K562 (cell line): ENCODE measurements around the gene SERPIND1. TPM values are rescaled to one million over a fixed set of nuclear protein-coding genes. Genes with fewer than 3 reads are reported as not detected.

Source experiments
- ATAC-seq: fragments of 200-7000 bp; cut with Tn5 transposase; 3 replicates; pipeline ENCODE4 v1.9.1; 2020; ENCODE audit warnings: moderate library complexity
- BruUV-seq: library from RNA; stranded (reverse); fragments of 400-500 nt; replicated peaks from 2 replicates; lab custom pipeline; 2021; lab: Mats Ljungman, UMichigan
- CTCF ChIA-PET: fragments of 300-600 bp; formaldehyde crosslinking; extraction: SDS; loops from one replicate; lab custom pipeline; 2021; ENCODE audit warnings: low intra/inter-chr PET ratio; lab: Yijun Ruan, JAX
- POLR2A ChIA-PET: fragments of 300-600, 350-650 bp; sonication (Branson Sonifier 250); formaldehyde crosslinking; extraction: SDS; loops from one replicate; lab custom pipeline; 2021; ENCODE audit warnings: antibody characterized with exemption, inconsistent platforms; lab: Yijun Ruan, JAX
- DNase-seq, 4 experiments: peaks; one replicate each; pipeline versions ENCODE4 v3.0.0 to v3.0.0-alpha.2; 2011 to 2018; ENCODE audit warnings: low spot score in 3 of 4, mixed read lengths in 3 of 4; ENCODE audit errors: extremely low read depth in 1 of 4
- FAIRE-seq: peaks from 2 replicates; lab custom pipeline; 2011; peaks lifted over from hg19 to GRCh38; lab: Jason Lieb, UNC
- H2AFZ ChIP-seq: 2 replicates; pipeline ENCODE4 v1.6.0; 2011; ENCODE audit warnings: low read depth, low read length, control low read depth, inconsistent platforms
- H3K27ac ChIP-seq: fragments of 200-600 bp; 3 replicates; pipeline ENCODE4 v1.8.0; 2011; ENCODE audit warnings: low read depth, mild to moderate bottlenecking, control low read depth, inconsistent platforms, low read length, moderate library complexity, mixed read lengths; ENCODE audit errors: extremely low read depth
- H3K27me3 ChIP-seq, 2 experiments: fragments of 300-600 bp in 1 of 2; 2 replicates in 1 of 2; 3 replicates in 1 of 2; pipeline versions ENCODE4 v1.6.0 to v1.8.0; 2011; ENCODE audit warnings: inconsistent platforms in 2 of 2, low read length in 2 of 2, mild to moderate bottlenecking in 1 of 2, mixed read lengths in 1 of 2, moderate library complexity in 1 of 2; ENCODE audit not compliant: control insufficient read depth in 2 of 2, insufficient read depth in 2 of 2
- H3K36me3 ChIP-seq: fragments of 300-600 bp; 3 replicates; pipeline ENCODE4 v1.8.0; 2011; ENCODE audit warnings: mild to moderate bottlenecking, low read length, inconsistent platforms; ENCODE audit not compliant: control insufficient read depth, insufficient read depth
- H3K4me1 ChIP-seq, 2 experiments: fragments of 200-600 bp in 1 of 2; replicated peaks in 1 of 2; 2 replicates in 1 of 2; 3 replicates in 1 of 2; pipeline versions ENCODE4 v1.5.1 to v1.8.0; 2011; ENCODE audit warnings: inconsistent platforms in 2 of 2, low read length in 2 of 2, mild to moderate bottlenecking in 1 of 2, mixed read lengths in 1 of 2, moderate library complexity in 1 of 2; ENCODE audit not compliant: control insufficient read depth in 2 of 2, insufficient read depth in 2 of 2
- H3K4me2 ChIP-seq: 2 replicates; pipeline ENCODE4 v1.6.1; 2011; ENCODE audit warnings: low read length, control low read depth, inconsistent platforms, mixed read lengths; ENCODE audit not compliant: insufficient read depth
- H3K4me3 ChIP-seq: fragments of 200-600 bp; sonication (generic), shearing (Covaris generic); 2 replicates; pipeline ENCODE4 v1.5.1; 2016; ENCODE audit warnings: control low read depth, inconsistent platforms
- H3K79me2 ChIP-seq: fragments of 200-600 bp; 3 replicates; pipeline ENCODE4 v1.8.0; 2011; ENCODE audit warnings: low read length, inconsistent platforms; ENCODE audit not compliant: control insufficient read depth, insufficient read depth
- H3K9ac ChIP-seq, 2 experiments: 2 replicates each; pipeline versions ENCODE4 v1.6.0 to v1.6.1; 2011; ENCODE audit warnings: low read depth in 2 of 2, low read length in 2 of 2, control low read depth in 1 of 2, inconsistent platforms in 1 of 2, mild to moderate bottlenecking in 1 of 2, mixed read lengths in 1 of 2; ENCODE audit not compliant: insufficient read depth in 1 of 2
- H3K9me1 ChIP-seq: one replicate; pipeline ENCODE4 v1.6.0; 2011; ENCODE audit warnings: inconsistent platforms, mild to moderate bottlenecking, low read length, moderate library complexity; ENCODE audit not compliant: control insufficient read depth, insufficient read depth
- H3K9me3 ChIP-seq: replicated peaks from 2 replicates; pipeline ENCODE4 v1.5.1; 2011; ENCODE audit warnings: low read depth, low read length, inconsistent platforms; ENCODE audit not compliant: control insufficient read depth, insufficient read depth
- H4K20me1 ChIP-seq: replicated peaks from 2 replicates; pipeline ENCODE4 v1.6.1; 2011; ENCODE audit warnings: low read length, inconsistent platforms, mixed read lengths; ENCODE audit not compliant: control insufficient read depth, insufficient read depth
- ETV6 ChIP-seq, 3 experiments: fragments of 150-350 bp in 1 of 3; sonication (generic) in 1 of 3; formaldehyde crosslinking in 1 of 3; IDR thresholded peaks; 2 replicates each; pipeline versions ENCODE4 v1.6.1 to v1.8.0; 2014 to 2022; ENCODE audit warnings: borderline replicate concordance in 2 of 3, low read depth in 2 of 3, antibody characterized with exemption in 1 of 3, low read length in 1 of 3, mild to moderate bottlenecking in 1 of 3, missing genetic modification reagents in 1 of 3
- FOXK1 ChIP-seq: sonication (generic); formaldehyde crosslinking; IDR thresholded peaks from 2 replicates; pipeline ENCODE4 v1.8.0; 2022; ENCODE audit warnings: missing genetic modification reagents, mild to moderate bottlenecking, borderline replicate concordance
- GABPA ChIP-seq: fragments of 200-800 bp; sonication (Bioruptor generic); conservative IDR thresholded peaks from 2 replicates; pipeline ENCODE4 v1.6.1; 2016; ENCODE audit warnings: low read depth, missing genetic modification characterization, missing compliant biosample characterization
- HCFC1 ChIP-seq: IDR thresholded peaks from 2 replicates; pipeline ENCODE4 v1.6.1; 2012; ENCODE audit warnings: low read depth, low read length, improper control_type of control experiment
- MYC ChIP-seq, 2 experiments: fragments of 250-450 bp in 1 of 2; sonication (Bioruptor Pico) in 1 of 2; IDR thresholded peaks; 2 replicates each; pipeline versions ENCODE4 v1.5.1 to v1.6.1; 2012 to 2021; ENCODE audit warnings: low read depth in 2 of 2, borderline replicate concordance in 1 of 2, improper control_type of control experiment in 1 of 2, low read length in 1 of 2, mild to moderate bottlenecking in 1 of 2, moderate library complexity in 1 of 2
- NR4A1 ChIP-seq, 2 experiments: fragments of 250-450 bp in 1 of 2; fragments of 450-650 bp in 1 of 2; sonication (Bioruptor Pico) in 1 of 2; IDR thresholded peaks; 2 replicates each; pipeline versions ENCODE4 v1.4.0 to v1.6.1; 2016 to 2020; ENCODE audit warnings: mild to moderate bottlenecking in 2 of 2, missing compliant biosample characterization in 1 of 2, missing genetic modification characterization in 1 of 2, moderate library complexity in 1 of 2
- POLR2AphosphoS5 ChIP-seq: IDR thresholded peaks from 2 replicates; pipeline ENCODE4 v1.6.1; 2011; ENCODE audit warnings: mild to moderate bottlenecking, low read depth, low read length, moderate library complexity; ENCODE audit not compliant: control insufficient read depth, insufficient read depth
- PTBP1 ChIP-seq: fragments of 200-400 bp; formaldehyde crosslinking; IDR thresholded peaks from 2 replicates; pipeline ENCODE4 v1.6.1; 2017; ENCODE audit warnings: low read depth, low read length
- U2AF2 ChIP-seq: fragments of 200-400 bp; formaldehyde crosslinking; optimal IDR thresholded peaks from 2 replicates; pipeline ENCODE3; 2017; ENCODE audit warnings: low read depth, mild to moderate bottlenecking, low read length
- ZNF764 ChIP-seq: fragments of 250-450 bp; sonication (Bioruptor Pico); IDR thresholded peaks from 2 replicates; pipeline ENCODE4 v1.4.0; 2020; ENCODE audit warnings: low read depth, mild to moderate bottlenecking, moderate library complexity
- WGBS: fragments of 100-300 bp; shearing (Covaris generic); methylation state at CpG from one replicate; pipeline ENCODE4 v1.1.6; 2016; ENCODE audit warnings: low coverage, mixed read lengths; ENCODE audit not compliant: insufficient coverage; ENCODE audit errors: missing lambda C conversion rate; 5-methylcytosine and 5-hydroxymethylcytosine counted together
- in situ Hi-C: fragments of 300-500 bp; cut with MboI; formaldehyde crosslinking; loops from 4 replicates; pipeline ENCODE4 v1.15.0; 2018; ENCODE audit warnings: inconsistent platforms, mixed read lengths
- intact Hi-C: fragments of 100-400 bp; cut with micrococcal nuclease; formaldehyde crosslinking; loops from 2 replicates; pipeline ENCODE4 v1.14.2; 2022
- polyA plus RNA-seq, 8 experiments: library from polyadenylated mRNA; depleted of rRNA in 4 of 8; stranded (reverse) in 5 of 8; unstranded in 3 of 8; fragments of >200 nt; fragmentation: Nextera tagmentation in 2 of 8; fragmentation: Illumina TruSeq in 1 of 8; extraction: Ambion mirVana in 2 of 8; extraction: Trizol in 1 of 8; gene quantifications; 2 replicates each; pipeline versions ENCODE4 v1.2.1 to v1.2.3, GENCODE V29; 2011 to 2014; ENCODE audit warnings: inconsistent platforms in 1 of 8, missing spikeins in 1 of 8
- total RNA-seq, 7 experiments: library from RNA; depleted of rRNA in 6 of 7; stranded (reverse); fragments of >200 nt in 6 of 7; fragmentation: Illumina TruSeq in 2 of 7; extraction: Trizol in 2 of 7; gene quantifications; 2 replicates each; pipeline versions ENCODE4 v1.2.1 to v1.2.3, GENCODE V29; 2011 to 2021; ENCODE audit warnings: low replicate concordance in 1 of 7
- TF ChIP-seq, protein P1 (sequence below): sonication (generic); formaldehyde crosslinking; IDR thresholded peaks from 2 replicates; pipeline ENCODE4 v1.8.0; 2022; ENCODE audit warnings: mild to moderate bottlenecking, low read depth, missing genetic modification reagents
- TF ChIP-seq, protein P2 (sequence below): sonication (generic); formaldehyde crosslinking; IDR thresholded peaks from 2 replicates; pipeline ENCODE4 v1.8.0; 2022; ENCODE audit warnings: mild to moderate bottlenecking, missing genetic modification reagents

The SERPIND1 gene
- total and polyA plus RNA-seq, 9 of the 15 experiments (the other 6 are each of a cell fraction or from before 2014, with no cell fraction given) = 0.04 to 0.11 (median 0.09) TPM; not detected in 6

DNA sequence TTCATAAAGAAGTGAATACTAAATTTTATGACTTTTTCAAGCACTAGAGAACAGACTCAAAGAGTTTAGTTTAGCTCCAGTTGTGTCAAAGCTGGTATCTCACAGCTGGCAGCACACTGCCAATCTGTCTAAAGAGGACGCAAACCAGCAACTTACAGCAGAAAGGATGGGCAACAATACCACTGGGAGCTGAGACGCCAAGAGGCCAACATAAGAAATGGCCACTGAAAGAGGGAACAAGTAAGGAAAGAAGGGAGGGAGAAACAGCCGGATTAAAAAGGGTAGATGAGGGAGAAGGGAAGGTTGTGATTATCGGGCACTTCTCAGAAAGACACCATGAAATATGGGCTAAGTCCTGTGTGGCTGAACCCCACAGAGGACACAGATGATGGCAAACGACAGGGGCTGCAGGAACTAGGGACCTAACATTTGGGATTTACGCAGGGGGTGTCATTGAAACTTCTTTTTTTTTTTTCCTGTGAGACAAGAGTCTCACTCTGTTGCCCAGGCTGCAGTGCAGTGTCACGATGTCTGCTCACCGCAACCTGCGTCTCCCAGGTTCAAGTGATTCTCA lies 41.7 kb downstream of the SERPIND1 start (continued):
- TF ChIP-seq ETV6 (IDR thresholded peaks at IDR 0.05; ENCODE audit: borderline replicate concordance in 1 of 2, low read depth in 2 of 2, low read length in 1 of 2) (no peak), ETV6 (CRISPR knock-in tag; IDR thresholded peaks at IDR 0.05; ENCODE audit: borderline replicate concordance) (no peak), PTBP1 (0 out of 2 replicates have a peak, but pooled peaks have one; percentile 41), HCFC1 (no peak), NR4A1 (CRISPR knock-in tag; IDR thresholded peaks at IDR 0.05) (no peak), NR4A1 (tag; IDR thresholded peaks at IDR 0.05) (no peak)
- TF ChIP-seq, protein P1, sequence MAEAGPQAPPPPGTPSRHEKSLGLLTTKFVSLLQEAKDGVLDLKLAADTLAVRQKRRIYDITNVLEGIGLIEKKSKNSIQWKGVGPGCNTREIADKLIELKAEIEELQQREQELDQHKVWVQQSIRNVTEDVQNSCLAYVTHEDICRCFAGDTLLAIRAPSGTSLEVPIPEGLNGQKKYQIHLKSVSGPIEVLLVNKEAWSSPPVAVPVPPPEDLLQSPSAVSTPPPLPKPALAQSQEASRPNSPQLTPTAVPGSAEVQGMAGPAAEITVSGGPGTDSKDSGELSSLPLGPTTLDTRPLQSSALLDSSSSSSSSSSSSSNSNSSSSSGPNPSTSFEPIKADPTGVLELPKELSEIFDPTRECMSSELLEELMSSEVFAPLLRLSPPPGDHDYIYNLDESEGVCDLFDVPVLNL (CRISPR knock-in tag) = peak; percentile 74; the same call in 1 of the 2 replicates
- TF ChIP-seq, all 486 proteins: peak for 18

DNA sequence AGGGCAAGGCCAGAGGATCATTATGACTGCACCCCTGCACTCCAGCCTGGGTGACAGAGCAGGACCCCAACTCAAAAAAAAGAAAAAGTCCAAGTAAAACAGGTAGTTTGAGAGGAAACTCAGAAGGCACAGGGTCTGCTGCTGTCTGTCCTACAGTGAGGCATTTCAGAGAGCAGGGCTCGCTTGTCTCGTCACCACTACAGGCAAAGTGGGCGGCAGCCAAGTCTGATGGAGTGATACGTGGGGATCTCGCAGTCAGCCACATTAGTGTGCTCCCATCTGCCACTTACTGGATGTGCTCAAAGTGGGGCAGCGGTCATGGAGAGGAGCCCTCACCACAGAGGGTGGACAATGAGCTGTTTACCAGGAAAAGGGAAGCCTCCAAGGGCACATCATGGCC lies 42.6 kb downstream of the SERPIND1 start:
- Histone ChIP-seq H3K27ac (no peak overlapping the region), H3K9me1 (no peaks in the 10 kb centered on the region), H3K4me3 (no peak overlapping the region), H3K36me3 (peaks cover 76% of the 10 kb centered on the region), H4K20me1 (peaks cover 5% of the 10 kb centered on the region; the same call in 1 of the 2 replicates), H3K79me2 (no peaks in the 10 kb centered on the region), H3K4me1 (no peaks in the 10 kb centered on the region), H3K4me2 (no peak overlapping the region), H2AFZ (no peak overlapping the region), H3K9ac (peak overlapping the region in 1 of 2 experiments; percentile 51; a peak in 1 of 4 replicates), H3K9me3 (no peaks in the 10 kb centered on the region), H3K27me3 (no peaks in the 10 kb centered on the region)
- in situ Hi-C loops (no loop called here), intact Hi-C loops (no loop called here)
- DNase-seq = peak in 1 of 4 experiments; percentile 38
- ATAC-seq = no peak
- ChIA-PET CTCF (no interaction called here), POLR2A (interaction anchor here (0.7 to 13.8 kb wide), 9 partner anchors 8 to 224 kb away, joined by 3 to 172 read pairs (median 3); no protein-coding TSS in a partner anchor)
- 92% methylated on average over 6 of the region's 6 CpGs for WGBS
- FAIRE-seq = no peak
- BruUV-seq = no TSS peak
- TF ChIP-seq MYC (IDR thresholded peaks at IDR 0.05; ENCODE audit: low read depth, low read length) = no peak
- TF ChIP-seq MYC (CRISPR knock-in tag; IDR thresholded peaks at IDR 0.05; ENCODE audit: borderline replicate concordance, low read depth) = no peak
- TF ChIP-seq, protein P2, sequence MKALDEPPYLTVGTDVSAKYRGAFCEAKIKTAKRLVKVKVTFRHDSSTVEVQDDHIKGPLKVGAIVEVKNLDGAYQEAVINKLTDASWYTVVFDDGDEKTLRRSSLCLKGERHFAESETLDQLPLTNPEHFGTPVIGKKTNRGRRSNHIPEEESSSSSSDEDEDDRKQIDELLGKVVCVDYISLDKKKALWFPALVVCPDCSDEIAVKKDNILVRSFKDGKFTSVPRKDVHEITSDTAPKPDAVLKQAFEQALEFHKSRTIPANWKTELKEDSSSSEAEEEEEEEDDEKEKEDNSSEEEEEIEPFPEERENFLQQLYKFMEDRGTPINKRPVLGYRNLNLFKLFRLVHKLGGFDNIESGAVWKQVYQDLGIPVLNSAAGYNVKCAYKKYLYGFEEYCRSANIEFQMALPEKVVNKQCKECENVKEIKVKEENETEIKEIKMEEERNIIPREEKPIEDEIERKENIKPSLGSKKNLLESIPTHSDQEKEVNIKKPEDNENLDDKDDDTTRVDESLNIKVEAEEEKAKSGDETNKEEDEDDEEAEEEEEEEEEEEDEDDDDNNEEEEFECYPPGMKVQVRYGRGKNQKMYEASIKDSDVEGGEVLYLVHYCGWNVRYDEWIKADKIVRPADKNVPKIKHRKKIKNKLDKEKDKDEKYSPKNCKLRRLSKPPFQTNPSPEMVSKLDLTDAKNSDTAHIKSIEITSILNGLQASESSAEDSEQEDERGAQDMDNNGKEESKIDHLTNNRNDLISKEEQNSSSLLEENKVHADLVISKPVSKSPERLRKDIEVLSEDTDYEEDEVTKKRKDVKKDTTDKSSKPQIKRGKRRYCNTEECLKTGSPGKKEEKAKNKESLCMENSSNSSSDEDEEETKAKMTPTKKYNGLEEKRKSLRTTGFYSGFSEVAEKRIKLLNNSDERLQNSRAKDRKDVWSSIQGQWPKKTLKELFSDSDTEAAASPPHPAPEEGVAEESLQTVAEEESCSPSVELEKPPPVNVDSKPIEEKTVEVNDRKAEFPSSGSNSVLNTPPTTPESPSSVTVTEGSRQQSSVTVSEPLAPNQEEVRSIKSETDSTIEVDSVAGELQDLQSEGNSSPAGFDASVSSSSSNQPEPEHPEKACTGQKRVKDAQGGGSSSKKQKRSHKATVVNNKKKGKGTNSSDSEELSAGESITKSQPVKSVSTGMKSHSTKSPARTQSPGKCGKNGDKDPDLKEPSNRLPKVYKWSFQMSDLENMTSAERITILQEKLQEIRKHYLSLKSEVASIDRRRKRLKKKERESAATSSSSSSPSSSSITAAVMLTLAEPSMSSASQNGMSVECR (CRISPR knock-in tag) = 0 out of 2 replicates have a peak, but pooled peaks have one; percentile 42
- TF ChIP-seq GABPA (tag) = no peak
- no peak for TF ChIP-seq ZNF764 (CRISPR knock-in tag)
- TF ChIP-seq FOXK1 (CRISPR knock-in tag) = peak; percentile 35; the same call in 1 of the 2 replicates
- no peak for TF ChIP-seq POLR2AphosphoS5
- no peak for TF ChIP-seq U2AF2
